Ovary (tissue), 9 donors: ENCODE data around the gene MAD1L1. TPM values are rescaled to one million over a fixed set of nuclear protein-coding genes. Genes with fewer than 3 reads are reported as not detected.
A peak's percentile ranks its signal among the peaks of the same experiment; 100 is the strongest.

Experiments used
- DNase-seq, 5 donors: peaks; one replicate each; pipeline ENCODE4 v3.0.0-alpha.2; 2019 to 2020
- H3K27ac ChIP-seq, 2 donors: fragments of 200-600 bp; one replicate each; pipeline versions ENCODE4 v1.5.1 to v1.8.0; 2019 to 2022
- H3K27me3 ChIP-seq: fragments of 200-600 bp; one replicate; pipeline ENCODE4 v1.8.0; 2022
- H3K36me3 ChIP-seq: fragments of 200-600 bp; sonication (generic); one replicate; pipeline ENCODE4 v1.5.1; 2019
- H3K4me1 ChIP-seq: one replicate; pipeline ENCODE4 v1.8.1; 2013; ENCODE audit warnings: mild to moderate bottlenecking, moderate library complexity; ENCODE audit not compliant: insufficient read depth
- H3K4me3 ChIP-seq: fragments of 200-600 bp; sonication (generic); one replicate; pipeline ENCODE4 v1.5.1; 2017
- H3K9me3 ChIP-seq, 2 donors: fragments of 200-600 bp in 1 of 2; sonication (generic) in 1 of 2; one replicate each; pipeline versions ENCODE4 v1.5.1 to v1.8.1; 2013 to 2019; ENCODE audit warnings: mild to moderate bottlenecking in 1 of 2, moderate library complexity in 1 of 2
- CTCF ChIP-seq, 3 donors: fragments of 450-650 bp in 2 of 3; fragments of 200-600 bp in 1 of 3; IDR thresholded peaks; one replicate each; pipeline versions ENCODE4 v1.5.1 to v1.8.0; 2016 to 2022; ENCODE audit warnings: antibody characterized with exemption in 3 of 3, mild to moderate bottlenecking in 1 of 3
- EP300 ChIP-seq: sonication (generic); formaldehyde crosslinking; IDR thresholded peaks from one replicate; pipeline ENCODE4 v1.6.1; 2017; ENCODE audit warnings: antibody characterized with exemption
- POLR2A ChIP-seq: fragments of 450-650 bp; IDR thresholded peaks from one replicate; pipeline ENCODE4 v1.6.1; 2017; ENCODE audit warnings: antibody characterized with exemption, mild to moderate bottlenecking, moderate library complexity
- WGBS, 3 donors: extraction: QIAGEN DNeasy Blood & Tissue Kit in 1 of 3; methylation state at CpG; one replicate each; pipeline versions ENCODE4 v1.1.5 to v1.1.7; 2013 to 2017; 5-methylcytosine and 5-hydroxymethylcytosine counted together
- intact Hi-C, 4 donors: fragments of 100-400 bp; cut with DNase I; formaldehyde crosslinking; loops; one replicate each; pipeline versions ENCODE4 v1.11.0 to v1.15.1; 2022 to 2023
- polyA plus RNA-seq, 2 donors: library from polyadenylated mRNA; stranded (reverse); fragments of 200-250 nt in 1 of 2; fragments of 350-450 nt in 1 of 2; fragmentation: Illumina TruSeq in 1 of 2; extraction: RNeasy Lipid Tissue Mini Kit (QIAGEN cat#74804) in 1 of 2; gene quantifications; one replicate each; pipeline ENCODE4 v1.2.3, GENCODE V29; 2013 to 2014
- total RNA-seq, 7 donors: library from RNA; depleted of rRNA in 2 of 7; stranded (reverse); fragments of >200 nt in 2 of 7; fragmentation: NEBNext Ultra II Directional in 3 of 7; extraction: Animal tissue kit (Norgen Biotek cat#: 25700) in 3 of 7; gene quantifications; one replicate each; pipeline versions ENCODE4 v1.1.0 to v1.2.4, GENCODE V29; 2016 to 2023
- donor health status: DM: no; HTN: no; CAD: no; lungs with moderate emphysema.
- donor health status: DM: no; HTN: no; CAD: no.
- donor health status: Bipolar disorder and iron deficiency.
- donor health status: DM: yes; HTN: yes; CAD: no.
- donor health status: DM: no; HTN: no; CAD: no.
- donor health status: DM: yes; HTN: yes; CAD: no.

The MAD1L1 gene
- total and polyA plus RNA-seq, 9 donors = 5.9 to 36.6 (median 22.8) TPM

GRCh38 chr7:2097492-2097891, 135.3 kb downstream of the MAD1L1 start:
- TF ChIP-seq EP300 = no peak
- TF ChIP-seq POLR2A = no peak
- TF ChIP-seq CTCF (IDR thresholded peaks at IDR 0.05) = no peak
- WGBS, 3 donors = 92 to 97% (median 96%) methylated on average over 11 of the region's 11 CpGs
- no peak for DNase-seq
- no peak overlapping the region for H3K4me3 ChIP-seq
- no peaks in the 10 kb centered on the region for H3K27me3 ChIP-seq
- H3K4me1 ChIP-seq = peaks cover 6% of the 10 kb centered on the region
- intact Hi-C loops = no loop called here
- no peaks in the 10 kb centered on the region for H3K36me3 ChIP-seq
- no peak overlapping the region for H3K27ac ChIP-seq
- no peaks in the 10 kb centered on the region for H3K9me3 ChIP-seq

DNA sequence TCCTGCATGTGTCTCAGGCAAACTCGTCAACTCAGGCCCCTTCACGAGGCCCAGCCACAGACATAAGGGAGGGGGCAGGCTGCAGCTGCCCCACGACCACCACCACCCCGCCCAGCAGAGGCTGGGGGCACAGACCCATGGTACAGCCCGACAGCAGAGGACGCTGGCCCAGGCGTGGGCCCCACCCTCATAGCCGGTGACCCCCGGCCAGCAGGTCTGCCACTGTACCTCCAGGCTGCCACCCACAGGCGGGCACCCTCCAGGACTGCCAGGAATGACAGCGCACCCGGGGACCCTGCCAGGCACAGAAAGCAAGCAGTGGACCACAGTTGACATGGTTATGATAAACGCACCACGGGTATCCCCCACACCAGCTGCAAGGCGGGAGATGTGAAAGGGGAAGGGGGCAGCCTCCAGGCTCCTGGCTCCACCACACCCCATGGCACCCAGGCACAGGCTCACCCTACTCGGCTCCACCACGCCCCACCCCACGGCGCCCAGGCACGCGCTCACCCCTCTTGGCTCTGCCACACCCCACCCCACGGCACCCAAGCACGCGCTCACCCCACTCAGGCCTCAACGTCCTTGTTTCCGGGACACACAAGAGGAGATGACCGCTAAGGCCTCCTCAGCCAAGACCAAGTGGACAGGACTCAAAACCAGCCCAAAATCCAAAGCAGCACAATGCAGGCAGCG, 135.9 kb downstream of the MAD1L1 start:
- 91 to 92% (median 92%) methylated on average over 27 to 28 of the region's 28 CpGs for WGBS, 3 donors
- Histone ChIP-seq H3K36me3 (no peaks in the 10 kb centered on the region), H3K27ac (no peak overlapping the region), H3K4me3 (no peak overlapping the region), H3K27me3 (no peaks in the 10 kb centered on the region), H3K9me3 (no peaks in the 10 kb centered on the region), H3K4me1 (peaks cover 6% of the 10 kb centered on the region)
- TF ChIP-seq CTCF (IDR thresholded peaks at IDR 0.05) (no peak), POLR2A (no peak), EP300 (no peak)
- intact Hi-C loops = no loop called here
- DNase-seq = peak in 1 of 5 donors; percentile 21

DNA sequence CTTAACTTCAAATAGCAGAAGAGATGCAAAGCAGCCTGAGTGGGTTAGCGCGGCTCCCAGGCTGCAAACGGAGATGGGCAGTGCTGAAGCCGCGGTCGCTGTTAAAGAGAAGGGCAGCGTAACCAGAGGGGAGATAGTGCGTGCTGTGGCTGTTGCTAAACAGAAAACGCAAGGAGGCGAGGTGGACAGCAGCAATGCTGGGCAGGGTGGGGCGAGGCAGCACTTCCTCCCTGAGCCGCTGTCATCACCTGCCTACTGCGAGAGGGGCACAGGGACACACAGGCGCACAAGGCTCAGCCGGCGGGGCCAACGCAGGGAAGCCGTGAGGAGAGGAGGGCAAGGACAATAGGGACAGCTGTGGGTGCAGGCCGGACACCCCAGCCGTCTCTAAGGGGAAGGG, 137.3 kb downstream of the MAD1L1 start:
- no peaks in the 10 kb centered on the region for H3K9me3 ChIP-seq
- no peak overlapping the region for H3K4me3 ChIP-seq
- intact Hi-C loops = no loop called here
- H3K4me1 ChIP-seq = peaks cover 4% of the 10 kb centered on the region
- no peaks in the 10 kb centered on the region for H3K36me3 ChIP-seq
- peak in 1 of 5 donors; percentile 20 for DNase-seq
- no peaks in the 10 kb centered on the region for H3K27me3 ChIP-seq
- H3K27ac ChIP-seq = no peak overlapping the region
- TF ChIP-seq EP300 (no peak), CTCF (IDR thresholded peaks at IDR 0.05) (no peak), POLR2A (no peak)
- 85 to 92% (median 87%) methylated on average over 20 of the region's 20 CpGs for WGBS, 3 donors

DNA sequence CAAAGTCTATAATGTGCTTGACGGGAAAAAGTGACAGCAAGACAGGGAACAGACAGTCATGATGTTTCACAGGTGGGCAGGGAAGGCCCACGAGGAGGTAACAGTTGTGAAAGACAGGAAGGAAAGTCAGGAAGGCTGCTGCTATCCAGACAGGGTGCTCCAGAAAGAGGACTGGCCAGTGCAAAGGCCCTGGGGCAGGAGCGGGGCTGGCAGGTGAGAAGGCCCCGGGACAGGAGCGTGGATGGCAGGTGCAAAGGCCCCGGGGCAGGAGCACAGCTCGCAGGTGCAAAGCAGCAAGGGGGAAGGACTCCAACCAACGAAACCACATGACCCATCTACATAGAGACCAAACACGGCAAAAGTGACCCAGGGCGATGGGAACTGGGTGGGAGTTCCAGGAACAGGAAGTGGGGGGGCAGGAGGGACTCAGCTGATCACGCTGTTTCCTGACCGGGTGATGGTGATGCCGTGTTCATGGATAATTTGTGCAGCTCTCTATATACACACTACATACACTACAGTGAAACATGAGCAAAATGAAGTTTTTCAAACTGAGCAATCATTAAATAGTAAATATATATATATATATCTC, 138.2 kb downstream of the MAD1L1 start:
- H3K27ac ChIP-seq = no peak overlapping the region
- DNase-seq = no peak
- no peaks in the 10 kb centered on the region for H3K36me3 ChIP-seq
- no peak overlapping the region for H3K4me3 ChIP-seq
- TF ChIP-seq CTCF (IDR thresholded peaks at IDR 0.05) = no peak
- no peak for TF ChIP-seq EP300
- no peak for TF ChIP-seq POLR2A
- WGBS, 3 donors = 93 to 95% (median 93%) methylated on average over 13 of the region's 13 CpGs
- H3K27me3 ChIP-seq = no peaks in the 10 kb centered on the region
- H3K4me1 ChIP-seq = peaks cover 2% of the 10 kb centered on the region
- H3K9me3 ChIP-seq = no peaks in the 10 kb centered on the region
- intact Hi-C loops = no loop called here
